GM12875 (cell line): ENCODE data around the gene UBE2Q1.
A peak's percentile ranks its signal among the peaks of the same experiment; 100 is the strongest.
"Not testable (repeated sequence)": the region's sequence is repeated elsewhere in the genome, so short reads cannot be mapped to it uniquely, and the experiment has no call there.

ENCODE experiments used
- H3K4me3 ChIP-seq: one replicate; pipeline ENCODE4 v1.5.1; 2011; ENCODE audit warnings: low read depth, low read length, control low read depth
- CTCF ChIP-seq: IDR thresholded peaks from 2 replicates; pipeline ENCODE4 v1.5.1; 2011; ENCODE audit warnings: low read depth, mild to moderate bottlenecking, control low read depth, inconsistent platforms, low read length, moderate library complexity, borderline replicate concordance; ENCODE audit not compliant: insufficient read depth

Gene UBE2Q1

GRCh38 chr1:154546264-154547063, 12.0 kb downstream of the UBE2Q1 start:
- peak; percentile 83 for TF ChIP-seq CTCF
- no peak overlapping the region for H3K4me3 ChIP-seq

GRCh38 chr1:154541231-154541630, 17.2 kb downstream of the UBE2Q1 start:
- H3K4me3 ChIP-seq = no peak overlapping the region
- no peak for TF ChIP-seq CTCF

- no peak overlapping the region for H3K4me3 ChIP-seq
Observed at GRCh38 chr1:154539486-154540483, 18.7 kb downstream of the UBE2Q1 start.

GRCh38 chr1:154536570-154536969, 21.9 kb downstream of the UBE2Q1 start:
- no peak for TF ChIP-seq CTCF
- no peak overlapping the region for H3K4me3 ChIP-seq

More at GRCh38 chr1:154539486-154540483, 18.7 kb downstream of the UBE2Q1 start:
- no peak for TF ChIP-seq CTCF

GRCh38 chr1:154533952-154534844, 24.3 kb downstream of the UBE2Q1 start:
- no peak overlapping the region for H3K4me3 ChIP-seq

GRCh38 chr1:154531950-154532349, 26.5 kb downstream of the UBE2Q1 start:
- H3K4me3 ChIP-seq = not testable (repeated sequence)

More at GRCh38 chr1:154533952-154534844, 24.3 kb downstream of the UBE2Q1 start:
- peak; percentile 50 for TF ChIP-seq CTCF
